GM06990 (cell line): ENCODE results near the gene PRPF19.

ENCODE experiments used
- DNase-seq: peaks from one replicate; pipeline ENCODE4 v3.0.0-alpha.2; 2011; ENCODE audit not compliant: insufficient read length; ENCODE audit errors: extremely low read depth
- H3K27me3 ChIP-seq: replicated peaks from 2 replicates; pipeline ENCODE4 v1.6.0; 2011; ENCODE audit warnings: low read length; ENCODE audit not compliant: control insufficient read depth, insufficient read depth
- H3K36me3 ChIP-seq: 2 replicates; pipeline ENCODE4 v1.5.1; 2011; ENCODE audit warnings: low read length; ENCODE audit not compliant: control insufficient read depth, insufficient read depth
- H3K4me3 ChIP-seq: replicated peaks from 2 replicates; pipeline ENCODE4 v1.5.1; 2011; ENCODE audit warnings: low read depth, mild to moderate bottlenecking, control low read depth, low read length
- TF ChIP-seq, protein P1 (sequence below): IDR thresholded peaks from 2 replicates; pipeline ENCODE4 v1.5.1; 2011; ENCODE audit warnings: low read length, control low read depth, mild to moderate bottlenecking, inconsistent platforms; ENCODE audit not compliant: insufficient read depth, poor library complexity, severe bottlenecking

The PRPF19 gene

DNA sequence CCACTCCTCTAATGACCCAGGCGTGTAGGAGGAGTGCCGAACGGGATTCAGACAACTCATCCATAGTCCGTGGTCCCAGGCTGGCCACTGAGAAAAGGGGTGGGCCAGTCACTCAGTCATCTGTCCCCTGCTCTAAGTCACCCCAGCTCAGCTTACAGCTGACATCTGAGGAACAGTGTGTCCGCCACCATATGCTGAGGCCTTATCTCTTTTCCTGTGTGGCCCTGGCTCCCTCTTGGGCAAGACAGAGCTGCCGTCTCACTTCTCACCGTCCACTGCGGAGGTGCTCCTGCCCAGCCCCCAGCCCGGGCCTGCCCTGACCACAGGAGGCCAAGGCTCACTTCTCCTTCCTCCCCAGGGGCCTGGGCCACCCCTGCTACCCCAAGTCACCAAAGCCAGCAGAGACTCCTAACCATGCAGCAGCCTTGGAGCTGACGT lies 57.7 kb downstream of the PRPF19 start:
- TF ChIP-seq, protein P1, sequence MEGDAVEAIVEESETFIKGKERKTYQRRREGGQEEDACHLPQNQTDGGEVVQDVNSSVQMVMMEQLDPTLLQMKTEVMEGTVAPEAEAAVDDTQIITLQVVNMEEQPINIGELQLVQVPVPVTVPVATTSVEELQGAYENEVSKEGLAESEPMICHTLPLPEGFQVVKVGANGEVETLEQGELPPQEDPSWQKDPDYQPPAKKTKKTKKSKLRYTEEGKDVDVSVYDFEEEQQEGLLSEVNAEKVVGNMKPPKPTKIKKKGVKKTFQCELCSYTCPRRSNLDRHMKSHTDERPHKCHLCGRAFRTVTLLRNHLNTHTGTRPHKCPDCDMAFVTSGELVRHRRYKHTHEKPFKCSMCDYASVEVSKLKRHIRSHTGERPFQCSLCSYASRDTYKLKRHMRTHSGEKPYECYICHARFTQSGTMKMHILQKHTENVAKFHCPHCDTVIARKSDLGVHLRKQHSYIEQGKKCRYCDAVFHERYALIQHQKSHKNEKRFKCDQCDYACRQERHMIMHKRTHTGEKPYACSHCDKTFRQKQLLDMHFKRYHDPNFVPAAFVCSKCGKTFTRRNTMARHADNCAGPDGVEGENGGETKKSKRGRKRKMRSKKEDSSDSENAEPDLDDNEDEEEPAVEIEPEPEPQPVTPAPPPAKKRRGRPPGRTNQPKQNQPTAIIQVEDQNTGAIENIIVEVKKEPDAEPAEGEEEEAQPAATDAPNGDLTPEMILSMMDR, result no peak
- Histone ChIP-seq H3K27me3 (no peaks in the 10 kb centered on the region), H3K36me3 (peaks cover 27% of the 10 kb centered on the region), H3K4me3 (no peak overlapping the region)
- DNase-seq, result no peak

GRCh38 chr11:60847896-60848295 lies 58.5 kb downstream of the PRPF19 start:
- no peak overlapping the region for H3K4me3 ChIP-seq
- TF ChIP-seq, protein P1, result no peak
- H3K36me3 ChIP-seq, result peaks cover 25% of the 10 kb centered on the region

DNA sequence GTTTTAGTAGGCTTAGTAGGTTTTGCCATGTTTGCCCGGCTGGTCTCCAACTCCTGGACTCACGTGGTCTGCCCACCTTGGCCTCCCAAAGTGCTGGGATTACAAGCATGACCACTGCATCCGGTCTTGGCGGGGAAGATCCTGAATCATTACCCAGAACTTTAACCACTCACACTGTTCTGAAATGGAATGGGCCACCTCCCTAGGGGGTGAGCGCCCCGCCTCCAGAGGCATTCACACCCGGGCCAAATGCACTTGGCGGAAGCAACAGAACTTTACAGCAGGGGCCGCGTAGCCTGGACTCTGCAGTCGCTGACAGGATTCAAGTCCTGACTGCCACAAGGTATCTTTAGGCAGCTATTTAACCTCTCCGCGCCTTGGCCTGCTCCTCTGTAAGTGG lies 59.1 kb downstream of the PRPF19 start:
- Histone ChIP-seq H3K36me3 (peaks cover 25% of the 10 kb centered on the region), H3K4me3 (no peak overlapping the region), H3K27me3 (no peaks in the 10 kb centered on the region)
- TF ChIP-seq, protein P1, result no peak
- no peak for DNase-seq

More at GRCh38 chr11:60847896-60848295, 58.5 kb downstream of the PRPF19 start:
- H3K27me3 ChIP-seq, result no peaks in the 10 kb centered on the region
- no peak for DNase-seq

GRCh38 chr11:60845338-60845737 lies 61.0 kb downstream of the PRPF19 start:
- Histone ChIP-seq H3K36me3 (peaks cover 19% of the 10 kb centered on the region), H3K4me3 (no peak overlapping the region), H3K27me3 (no peaks in the 10 kb centered on the region)
- no peak for DNase-seq
- TF ChIP-seq, protein P1, result no peak

GRCh38 chr11:60844870-60845221 lies 61.5 kb downstream of the PRPF19 start:
- peak overlapping the region; percentile 73 for H3K4me3 ChIP-seq
- H3K36me3 ChIP-seq, result peaks cover 15% of the 10 kb centered on the region
- TF ChIP-seq, protein P1, result no peak
- no peaks in the 10 kb centered on the region for H3K27me3 ChIP-seq
- no peak for DNase-seq
